HL-60 (cell line): Measurements from ENCODE around the gene ALDH4A1.

Experiments
- POLR2AphosphoS5 ChIP-seq: IDR thresholded peaks from 2 replicates; pipeline ENCODE4 v1.6.1; 2012; ENCODE audit warnings: low read depth
- TF ChIP-seq, protein P1 (sequence below): IDR thresholded peaks from 2 replicates; pipeline ENCODE4 v1.6.1; 2012; ENCODE audit warnings: low read depth; ENCODE audit not compliant: insufficient replicate concordance

DNA sequence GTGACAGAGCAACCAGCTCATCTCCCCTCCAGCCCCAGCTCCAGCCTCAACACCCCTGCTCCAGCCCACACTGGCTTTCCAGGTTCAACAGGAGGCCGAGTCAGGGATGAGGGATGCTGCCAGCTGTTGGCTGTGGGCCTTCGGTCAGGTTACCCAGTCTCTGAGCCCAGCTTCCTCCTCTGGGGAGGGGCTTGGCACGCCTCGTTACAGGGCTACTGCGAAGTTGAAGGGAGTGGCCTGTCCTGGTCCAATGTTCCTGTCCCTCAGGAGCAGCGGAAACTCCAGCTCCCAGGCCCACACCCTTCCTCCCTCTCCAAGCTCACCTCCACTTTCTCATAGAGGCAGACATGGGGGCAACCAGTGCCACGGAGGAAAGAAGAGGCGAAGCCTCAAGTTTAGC is 27.8 kb downstream of the ALDH4A1 start:
- no peak for TF ChIP-seq POLR2AphosphoS5
- TF ChIP-seq, protein P1, sequence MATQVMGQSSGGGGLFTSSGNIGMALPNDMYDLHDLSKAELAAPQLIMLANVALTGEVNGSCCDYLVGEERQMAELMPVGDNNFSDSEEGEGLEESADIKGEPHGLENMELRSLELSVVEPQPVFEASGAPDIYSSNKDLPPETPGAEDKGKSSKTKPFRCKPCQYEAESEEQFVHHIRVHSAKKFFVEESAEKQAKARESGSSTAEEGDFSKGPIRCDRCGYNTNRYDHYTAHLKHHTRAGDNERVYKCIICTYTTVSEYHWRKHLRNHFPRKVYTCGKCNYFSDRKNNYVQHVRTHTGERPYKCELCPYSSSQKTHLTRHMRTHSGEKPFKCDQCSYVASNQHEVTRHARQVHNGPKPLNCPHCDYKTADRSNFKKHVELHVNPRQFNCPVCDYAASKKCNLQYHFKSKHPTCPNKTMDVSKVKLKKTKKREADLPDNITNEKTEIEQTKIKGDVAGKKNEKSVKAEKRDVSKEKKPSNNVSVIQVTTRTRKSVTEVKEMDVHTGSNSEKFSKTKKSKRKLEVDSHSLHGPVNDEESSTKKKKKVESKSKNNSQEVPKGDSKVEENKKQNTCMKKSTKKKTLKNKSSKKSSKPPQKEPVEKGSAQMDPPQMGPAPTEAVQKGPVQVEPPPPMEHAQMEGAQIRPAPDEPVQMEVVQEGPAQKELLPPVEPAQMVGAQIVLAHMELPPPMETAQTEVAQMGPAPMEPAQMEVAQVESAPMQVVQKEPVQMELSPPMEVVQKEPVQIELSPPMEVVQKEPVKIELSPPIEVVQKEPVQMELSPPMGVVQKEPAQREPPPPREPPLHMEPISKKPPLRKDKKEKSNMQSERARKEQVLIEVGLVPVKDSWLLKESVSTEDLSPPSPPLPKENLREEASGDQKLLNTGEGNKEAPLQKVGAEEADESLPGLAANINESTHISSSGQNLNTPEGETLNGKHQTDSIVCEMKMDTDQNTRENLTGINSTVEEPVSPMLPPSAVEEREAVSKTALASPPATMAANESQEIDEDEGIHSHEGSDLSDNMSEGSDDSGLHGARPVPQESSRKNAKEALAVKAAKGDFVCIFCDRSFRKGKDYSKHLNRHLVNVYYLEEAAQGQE, result no peak
